GM12878 (cell line): ENCODE measurements around the gene RIPK3. TPM values are rescaled to one million over a fixed set of nuclear protein-coding genes. Genes with fewer than 3 reads are reported as not detected.

Experiments used
- ATAC-seq: fragments of 200-7000 bp; cut with Tn5 transposase; 3 replicates; pipeline ENCODE4 v1.9.1; 2020; ENCODE audit warnings: mild to moderate bottlenecking, moderate library complexity
- BruUV-seq: library from RNA; stranded (reverse); fragments of 400-500 nt; replicated peaks from 2 replicates; lab custom pipeline; 2021; lab: Mats Ljungman, UMichigan
- CTCF ChIA-PET: fragments of 300-600 bp; sonication (Branson Sonifier 250); formaldehyde crosslinking; extraction: SDS; loops from one replicate; lab custom pipeline; 2021; ENCODE audit warnings: inconsistent platforms; lab: Yijun Ruan, JAX
- POLR2A ChIA-PET: fragments of 350-600 bp; formaldehyde crosslinking; extraction: SDS; loops from one replicate; lab custom pipeline; 2021; ENCODE audit warnings: inconsistent platforms; lab: Charles Lee
- RAD21 ChIA-PET: fragments of 300-600 bp; sonication (Branson Sonifier 250); formaldehyde crosslinking; loops from one replicate; lab custom pipeline; 2023; ENCODE audit warnings: antibody characterized with exemption; ENCODE audit not compliant: unreplicated experiment; lab: Charles Lee
- SMC1A ChIA-PET: fragments of 300-600 bp; sonication (Branson Sonifier 250); formaldehyde crosslinking; loops from one replicate; lab custom pipeline; 2023; ENCODE audit not compliant: unreplicated experiment, uncharacterized antibody; lab: Charles Lee
- DNase-seq: peaks from one replicate; pipeline ENCODE4 v3.0.0-alpha.2; 2011; ENCODE audit warnings: low read depth, low spot score
- FAIRE-seq: peaks from 3 replicates; lab custom pipeline; 2011; peaks lifted over from hg19 to GRCh38; lab: Jason Lieb, UNC
- H2AFZ ChIP-seq: 2 replicates; pipeline ENCODE4 v1.6.0; 2011; ENCODE audit warnings: low read depth, low read length, control low read depth; ENCODE audit not compliant: control insufficient read depth
- H3K27ac ChIP-seq: 2 replicates; pipeline ENCODE4 v1.5.1; 2011; ENCODE audit warnings: control low read depth; ENCODE audit not compliant: control insufficient read depth, insufficient read depth
- H3K27me3 ChIP-seq, 2 experiments: replicated peaks in 1 of 2; 2 replicates each; pipeline versions ENCODE4 v1.6.0 to v1.6.1; 2011; ENCODE audit warnings: low read length in 1 of 2; ENCODE audit not compliant: control insufficient read depth in 2 of 2, insufficient read depth in 2 of 2
- H3K36me3 ChIP-seq, 2 experiments: 2 replicates each; pipeline ENCODE4 v1.5.1; 2011; ENCODE audit warnings: low read length in 1 of 2; ENCODE audit not compliant: control insufficient read depth in 2 of 2, insufficient read depth in 2 of 2
- H3K4me1 ChIP-seq: 2 replicates; pipeline ENCODE4 v1.6.1; 2011; ENCODE audit warnings: mild to moderate bottlenecking, low read length, moderate library complexity, mixed read lengths; ENCODE audit not compliant: control insufficient read depth, insufficient read depth
- H3K4me2 ChIP-seq: 2 replicates; pipeline ENCODE4 v1.6.0; 2011; ENCODE audit warnings: control low read depth; ENCODE audit not compliant: control insufficient read depth, insufficient read depth
- H3K4me3 ChIP-seq: fragments of 200-600 bp; sonication (generic); 2 replicates; pipeline ENCODE4 v1.5.1; 2016
- H3K79me2 ChIP-seq: 2 replicates; pipeline ENCODE4 v1.6.0; 2011; ENCODE audit warnings: low read length; ENCODE audit not compliant: control insufficient read depth, insufficient read depth
- H3K9ac ChIP-seq: 2 replicates; pipeline ENCODE4 v1.8.0; 2011; ENCODE audit warnings: low read length, control low read depth, mixed read lengths; ENCODE audit not compliant: control insufficient read depth, insufficient read depth
- H3K9me3 ChIP-seq: replicated peaks from 3 replicates; pipeline ENCODE4 v1.5.1; 2011; ENCODE audit warnings: mild to moderate bottlenecking, low read length; ENCODE audit not compliant: control insufficient read depth, insufficient read depth
- H4K20me1 ChIP-seq: 2 replicates; pipeline ENCODE4 v1.6.0; 2011; ENCODE audit not compliant: control insufficient read depth, insufficient read depth
- CEBPZ ChIP-seq: fragments of 150-350 bp; IDR thresholded peaks from 2 replicates; pipeline ENCODE4 v1.6.1; 2016; ENCODE audit warnings: low read depth, low read length
- HCFC1 ChIP-seq: fragments of 150-350 bp; IDR thresholded peaks from 2 replicates; pipeline ENCODE4 v1.6.1; 2014; ENCODE audit warnings: low read length
- HSF1 ChIP-seq: fragments of 150-350 bp; IDR thresholded peaks from 2 replicates; pipeline ENCODE4 v1.6.1; 2014; ENCODE audit warnings: mild to moderate bottlenecking, low read depth, low read length
- IKZF2 ChIP-seq, 2 experiments: fragments of 450-650 bp; IDR thresholded peaks; 2 replicates each; pipeline ENCODE4 v1.6.1; 2017; ENCODE audit warnings: mild to moderate bottlenecking in 2 of 2, moderate library complexity in 2 of 2
- MEF2A ChIP-seq: IDR thresholded peaks from 2 replicates; pipeline ENCODE4 v1.6.1; 2011; ENCODE audit warnings: low read depth, mild to moderate bottlenecking, low read length, moderate library complexity; ENCODE audit not compliant: insufficient read depth
- PKNOX1 ChIP-seq: fragments of 450-650 bp; IDR thresholded peaks from 2 replicates; pipeline ENCODE4 v1.6.1; 2016; ENCODE audit warnings: mild to moderate bottlenecking
- POLR2AphosphoS2 ChIP-seq: IDR thresholded peaks from 2 replicates; pipeline ENCODE4 v1.6.1; 2011; ENCODE audit warnings: low read depth, mild to moderate bottlenecking, low read length, improper control_type of control experiment, moderate library complexity
- RB1 ChIP-seq: fragments of 450-650 bp; formaldehyde crosslinking; IDR thresholded peaks from 2 replicates; pipeline ENCODE4 v1.6.1; 2017; ENCODE audit warnings: mild to moderate bottlenecking, borderline replicate concordance
- SP1 ChIP-seq: IDR thresholded peaks from one replicate; pipeline ENCODE4 v1.6.1; 2011; ENCODE audit warnings: low read depth, low read length
- USF1 ChIP-seq: IDR thresholded peaks from 2 replicates; pipeline ENCODE4 v1.6.1; 2011; ENCODE audit warnings: borderline replicate concordance, low read depth, mild to moderate bottlenecking, moderate library complexity, mixed read lengths, low read length; ENCODE audit not compliant: insufficient read depth; ENCODE audit errors: extremely low read length
- ZBTB40 ChIP-seq: fragments of 450-650 bp; IDR thresholded peaks from 2 replicates; pipeline ENCODE4 v1.6.1; 2016; ENCODE audit warnings: mild to moderate bottlenecking, moderate library complexity, borderline replicate concordance
- WGBS: methylation state at CpG from one replicate; pipeline ENCODE4 v1.1.6; 2016; ENCODE audit warnings: low lambda C conversion rate; ENCODE audit not compliant: insufficient replicate concordance, insufficient coverage; ENCODE audit errors: missing lambda C conversion rate; 5-methylcytosine and 5-hydroxymethylcytosine counted together
- in situ Hi-C: fragments of 300-500 bp; cut with MboI; formaldehyde crosslinking; loops from 9 replicates; pipeline ENCODE4 v1.14.3; 2018; ENCODE audit warnings: mixed read lengths
- intact Hi-C: fragments of 100-400 bp; cut with micrococcal nuclease; formaldehyde crosslinking; loops from one replicate; pipeline ENCODE4 v1.14.2; 2022; ENCODE audit not compliant: unreplicated experiment
- polyA plus RNA-seq, 11 experiments: library from polyadenylated mRNA; depleted of rRNA in 4 of 11; unstranded in 6 of 11; stranded (reverse) in 5 of 11; fragments of >200 nt; fragmentation: Nextera tagmentation in 4 of 11; fragmentation: Illumina TruSeq in 1 of 11; extraction: Ambion mirVana in 4 of 11; extraction: Trizol in 1 of 11; gene quantifications; 1 replicate in 1 of 11; 2 replicates in 10 of 11; pipeline versions ENCODE4 v1.2.1 to v1.2.3, GENCODE V29; 2011 to 2016; ENCODE audit warnings: inconsistent platforms in 2 of 11, missing spikeins in 2 of 11, low read depth in 1 of 11
- total RNA-seq, 4 experiments: library from RNA; depleted of rRNA in 3 of 4; stranded (reverse); fragments of >200 nt in 3 of 4; fragmentation: Illumina TruSeq in 1 of 4; extraction: Trizol in 1 of 4; gene quantifications; 2 replicates each; pipeline versions ENCODE4 v1.2.1 to v1.2.3, GENCODE V29; 2013 to 2021

RIPK3 gene
- total and polyA plus RNA-seq, 10 of the 15 experiments (the other 5 are each of a cell fraction or from before 2014, with no cell fraction given), result 2.0 to 13.6 (median 8.1) TPM

- ATAC-seq, result peak; percentile 71
- in situ Hi-C loops, result no loop called here
- 28% methylated on average over 8 of the region's 8 CpGs for WGBS
- TF ChIP-seq RB1, result no peak
- no peak for TF ChIP-seq USF1
- TF ChIP-seq HCFC1, result no peak
- TF ChIP-seq PKNOX1, result no peak
- no peak for TF ChIP-seq ZBTB40
- TF ChIP-seq IKZF2 (IDR thresholded peaks at IDR 0.05), result no peak
- TF ChIP-seq SP1, result no peak
- no peak for TF ChIP-seq HSF1
- no peak for TF ChIP-seq MEF2A
- TF ChIP-seq CEBPZ, result no peak
- no peak for TF ChIP-seq POLR2AphosphoS2
Observed at GRCh38 chr14:24381363-24382063, 41.7 kb upstream of the RIPK3 start.

More at GRCh38 chr14:24381363-24382063, 41.7 kb upstream of the RIPK3 start:
- ChIA-PET POLR2A (interaction anchor here (1.2 kb wide), 1 partner anchor 13 kb away, joined by 3 read pairs; the partner anchor contains the start of gene NFATC4), RAD21 (interaction anchor here (1.1 to 1.5 kb wide), 2 partner anchors 15 to 50 kb away, joined by 3 to 7 read pairs; no protein-coding TSS in a partner anchor), SMC1A (interaction anchor here (1.4 kb wide), 1 partner anchor 29 kb away, joined by 4 read pairs; no protein-coding TSS in a partner anchor), CTCF (interaction anchor here (1.5 to 1.6 kb wide), 2 partner anchors 48 to 75 kb away, joined by 3 to 5 read pairs; no protein-coding TSS in a partner anchor)
- no peak overlapping the region for H2AFZ ChIP-seq
- no peak for FAIRE-seq
- H3K4me2 ChIP-seq, result no peak overlapping the region
- H4K20me1 ChIP-seq, result no peaks in the 10 kb centered on the region
- no peaks in the 10 kb centered on the region for H3K27me3 ChIP-seq
- no peak overlapping the region for H3K9ac ChIP-seq
- H3K79me2 ChIP-seq, result no peaks in the 10 kb centered on the region
- intact Hi-C loops, result no loop called here
- H3K4me3 ChIP-seq, result no peak overlapping the region
- no peak overlapping the region for H3K27ac ChIP-seq
- H3K36me3 ChIP-seq, result no peaks in the 10 kb centered on the region
- no peak for DNase-seq
- no peaks in the 10 kb centered on the region for H3K4me1 ChIP-seq
- BruUV-seq, result no TSS peak
- no peaks in the 10 kb centered on the region for H3K9me3 ChIP-seq
